Coronary artery (tissue), 2 donors: Measurements from ENCODE around the gene ATP1A3.
"Not testable (repeated sequence)": the region's sequence is repeated elsewhere in the genome, so short reads cannot be mapped to it uniquely, and the experiment has no call there.

Experiments
- DNase-seq: peaks from one replicate; pipeline ENCODE4 v3.0.0-alpha.2; 2017; ENCODE audit warnings: low spot score
- H3K27ac ChIP-seq, 2 donors: fragments of 200-600 bp; sonication (generic); one replicate each; pipeline ENCODE4 v1.5.1; 2016 to 2019
- H3K4me3 ChIP-seq: fragments of 200-600 bp; sonication (generic); 2 replicates; pipeline ENCODE4 v1.5.1; 2016; ENCODE audit warnings: mild to moderate bottlenecking, moderate library complexity
- CTCF ChIP-seq: fragments of 200-600 bp; sonication (generic); IDR thresholded peaks from one replicate; pipeline ENCODE4 v1.5.1; 2019; ENCODE audit warnings: antibody characterized with exemption

Gene ATP1A3

DNA sequence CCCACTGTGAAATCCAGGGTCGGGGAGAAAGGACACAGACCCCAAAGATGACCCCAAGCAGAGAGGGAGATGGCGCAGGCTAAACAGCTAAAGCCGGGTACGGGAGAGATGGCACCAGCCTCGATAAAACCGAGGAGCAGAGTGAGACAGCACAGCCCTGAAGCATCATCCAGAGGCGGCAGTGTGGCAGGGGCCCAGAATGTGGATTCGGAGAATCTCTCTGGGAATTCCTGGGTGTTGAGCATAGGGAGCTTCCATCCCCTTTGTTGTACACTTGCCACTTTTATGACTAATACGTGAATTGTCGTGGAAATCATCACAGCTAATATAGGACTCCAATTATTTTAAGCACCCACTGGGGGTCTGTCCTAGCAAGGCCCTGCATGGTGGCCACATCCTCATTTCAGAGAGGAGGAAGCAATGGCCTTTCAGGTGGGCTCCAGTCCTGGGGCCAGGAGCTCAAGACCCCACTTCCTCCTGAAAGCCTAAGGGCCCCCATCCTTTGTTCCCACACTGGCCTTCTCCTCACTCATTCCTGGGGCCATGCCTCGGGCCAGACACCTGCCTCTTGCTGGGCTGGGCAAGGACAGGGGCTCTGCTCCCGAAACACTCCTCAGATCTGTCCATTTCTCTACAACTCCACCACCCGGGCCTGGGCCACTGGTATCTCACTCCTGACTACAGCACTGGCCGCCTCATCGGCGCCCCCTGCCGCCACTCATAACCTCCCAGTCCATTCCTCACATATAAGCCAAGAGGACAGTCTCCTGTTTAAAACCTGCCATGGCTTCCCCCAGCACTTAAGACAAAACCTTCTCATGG, 29.3 kb upstream of the ATP1A3 start:
- H3K4me3 ChIP-seq: no peak overlapping the region
- TF ChIP-seq CTCF: no peak
- H3K27ac ChIP-seq: no peak overlapping the region
- no peak for DNase-seq

DNA sequence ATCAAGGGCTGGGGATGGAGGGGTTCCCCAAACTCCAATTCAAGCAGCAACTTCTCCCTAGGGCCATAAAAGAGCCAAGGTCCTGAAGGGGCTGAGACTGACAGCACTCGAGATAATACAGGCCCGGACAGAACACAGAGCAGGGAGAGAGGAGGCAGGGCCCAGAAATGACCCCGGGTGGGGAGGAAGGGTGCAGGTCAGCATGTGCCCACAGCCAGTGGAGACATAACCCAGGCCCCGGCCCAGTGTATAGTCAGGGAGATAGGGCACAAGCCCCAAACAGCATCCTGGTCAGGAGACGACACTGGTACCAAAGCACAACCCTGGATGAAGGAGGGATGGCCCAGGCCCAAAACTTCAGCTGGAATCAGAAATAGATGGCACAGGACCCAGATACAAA, 28.6 kb upstream of the ATP1A3 start:
- Histone ChIP-seq H3K4me3 (no peak overlapping the region), H3K27ac (no peak overlapping the region)
- DNase-seq: no peak
- TF ChIP-seq CTCF: no peak

DNA sequence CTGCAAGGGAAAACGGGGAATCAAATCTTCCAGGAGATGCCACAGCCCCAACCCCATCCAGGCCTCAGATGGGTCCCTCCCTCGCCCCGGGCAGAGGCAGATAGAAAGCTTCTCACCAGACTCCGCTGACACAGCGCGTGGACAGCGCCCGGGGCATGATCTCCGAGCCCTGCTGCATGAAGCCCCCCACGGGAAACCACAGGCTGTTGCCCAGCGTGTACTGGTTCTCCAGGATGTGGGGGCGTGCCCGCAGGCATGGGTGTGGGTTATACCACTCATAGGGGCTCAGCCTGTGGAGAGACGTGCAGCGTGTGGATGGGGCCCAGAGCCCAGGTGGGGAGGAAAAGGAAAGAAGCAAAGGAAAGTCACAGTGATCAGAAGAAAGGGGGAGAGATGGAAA, 27.2 kb upstream of the ATP1A3 start:
- no peak overlapping the region for H3K4me3 ChIP-seq
- TF ChIP-seq CTCF: no peak
- H3K27ac ChIP-seq: no peak overlapping the region
- DNase-seq: no peak

GRCh38 chr19:42018503-42019193, 24.6 kb upstream of the ATP1A3 start:
- H3K27ac ChIP-seq: no peak overlapping the region
- DNase-seq: no peak
- no peak overlapping the region for H3K4me3 ChIP-seq
- TF ChIP-seq CTCF: no peak

GRCh38 chr19:42017040-42017439, 23.0 kb upstream of the ATP1A3 start:
- no peak for TF ChIP-seq CTCF
- no peak overlapping the region for H3K4me3 ChIP-seq
- H3K27ac ChIP-seq: no peak overlapping the region
- no peak for DNase-seq

DNA sequence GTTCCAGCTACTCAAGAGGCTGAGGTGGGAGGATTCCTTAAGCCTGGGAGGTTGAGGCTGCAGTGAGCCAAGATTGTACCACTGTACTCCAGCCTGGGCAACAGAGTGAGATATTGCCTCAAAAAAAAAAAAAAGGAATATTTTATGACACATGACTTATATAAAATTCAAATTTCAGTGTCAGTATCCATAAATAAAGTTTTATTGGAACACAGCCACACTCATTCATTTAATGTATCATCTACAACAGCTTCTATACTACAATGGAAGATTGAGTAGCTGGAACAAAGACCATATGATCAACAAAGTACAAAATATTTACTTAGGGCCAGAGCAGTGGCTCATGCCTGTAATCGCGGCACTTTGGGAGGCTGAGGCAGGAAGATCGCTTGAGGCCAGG, 18.7 kb upstream of the ATP1A3 start:
- not testable (repeated sequence) for H3K27ac ChIP-seq, DNase-seq, H3K4me3 ChIP-seq

DNA sequence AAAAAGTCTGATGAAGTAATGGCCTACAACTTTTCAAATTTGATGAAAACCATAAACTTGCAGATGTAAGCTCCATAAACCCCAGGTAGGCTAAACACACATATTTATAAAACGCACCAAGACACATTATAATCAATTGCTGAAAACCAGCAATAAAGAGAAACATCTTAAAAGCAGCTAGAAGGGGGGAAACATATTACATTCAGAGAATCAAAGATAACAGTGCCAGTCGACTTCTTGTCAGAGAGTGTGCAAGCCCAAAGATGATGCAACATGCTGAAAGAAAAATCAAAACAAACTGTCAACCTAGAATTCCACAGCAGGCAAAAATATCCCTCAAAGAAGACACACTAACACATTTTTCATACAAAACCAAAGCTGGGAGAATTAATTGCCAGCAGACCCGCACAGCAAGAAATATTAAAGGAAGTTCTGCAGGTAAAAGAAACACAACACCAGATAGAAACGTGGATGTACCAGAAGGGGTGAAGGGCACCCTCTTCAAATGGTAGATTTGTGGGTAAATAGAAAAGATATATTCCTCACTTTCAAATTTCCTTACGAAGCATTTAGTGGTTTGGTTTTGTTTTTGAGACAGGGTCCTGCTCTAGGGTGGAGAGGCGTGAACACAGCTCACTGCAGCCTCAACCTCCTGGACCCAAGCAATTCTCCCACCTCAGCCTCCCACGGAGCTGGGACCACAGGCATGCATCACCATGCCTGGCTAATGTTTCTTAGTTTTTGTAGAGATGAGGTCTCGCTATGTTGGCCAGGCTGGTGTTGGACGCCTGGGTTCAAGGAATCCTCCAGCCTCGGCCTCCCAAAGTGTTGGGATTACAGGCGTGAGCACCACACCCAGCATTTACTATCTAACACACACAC, 16.5 kb upstream of the ATP1A3 start:
- no peak overlapping the region for H3K27ac ChIP-seq
- no peak for TF ChIP-seq CTCF
- DNase-seq: no peak
- H3K4me3 ChIP-seq: no peak overlapping the region
